DMS153 treated with DMSO at 0.1 percent for 48 hours (cell line): ENCODE results near the gene ZBTB46.

Experiments used
- DNase-seq: peaks from one replicate; lab custom pipeline; 2025; ENCODE audit not compliant: unreplicated experiment; lab: John Stamatoyannopoulos, UW

Gene ZBTB46

DNA sequence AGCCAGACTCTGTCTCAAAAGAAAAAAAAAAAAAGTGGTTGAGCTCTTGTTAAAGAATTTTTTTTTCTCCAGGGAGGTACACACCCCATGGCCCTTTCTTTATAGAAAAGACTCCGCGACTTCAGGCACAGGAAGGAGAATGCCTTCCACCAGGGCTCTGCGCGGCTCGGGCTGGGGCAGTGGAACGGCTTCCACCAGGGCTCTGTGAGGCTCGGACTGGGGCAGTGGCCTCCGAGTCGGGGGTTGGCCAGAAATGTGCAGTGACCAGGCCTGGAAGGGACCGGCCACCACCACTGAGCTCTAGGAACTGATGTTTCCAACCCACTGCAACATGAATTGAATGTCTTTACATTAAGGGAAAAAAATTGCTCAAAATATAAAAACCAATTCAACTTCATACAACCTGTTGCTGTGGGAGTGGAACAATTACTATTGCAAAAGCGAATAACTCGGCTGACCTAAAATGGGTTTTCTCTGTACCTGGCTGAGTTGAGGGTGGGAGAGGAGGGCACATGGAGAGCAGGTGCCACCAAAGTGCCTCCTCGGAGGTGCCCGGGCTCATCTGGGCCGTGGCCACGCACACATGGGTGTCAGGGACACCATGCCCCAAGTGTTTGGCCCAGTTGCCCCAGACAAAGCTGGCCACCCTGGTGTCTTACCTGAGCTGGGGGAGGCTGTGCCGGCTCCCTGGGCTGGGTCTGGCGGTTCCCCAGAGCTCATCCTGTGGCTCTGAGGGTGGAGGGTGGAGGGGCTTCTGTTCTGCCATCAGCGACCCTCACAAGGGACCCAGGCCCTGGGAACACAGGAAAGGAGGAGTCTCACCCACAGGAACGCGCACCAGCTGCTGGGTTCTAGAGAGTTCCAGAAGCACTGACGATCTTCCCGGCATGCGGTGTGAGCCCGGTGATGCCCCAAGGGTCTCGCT lies 62.2 kb downstream of the ZBTB46 start:
- no peak for DNase-seq

DNA sequence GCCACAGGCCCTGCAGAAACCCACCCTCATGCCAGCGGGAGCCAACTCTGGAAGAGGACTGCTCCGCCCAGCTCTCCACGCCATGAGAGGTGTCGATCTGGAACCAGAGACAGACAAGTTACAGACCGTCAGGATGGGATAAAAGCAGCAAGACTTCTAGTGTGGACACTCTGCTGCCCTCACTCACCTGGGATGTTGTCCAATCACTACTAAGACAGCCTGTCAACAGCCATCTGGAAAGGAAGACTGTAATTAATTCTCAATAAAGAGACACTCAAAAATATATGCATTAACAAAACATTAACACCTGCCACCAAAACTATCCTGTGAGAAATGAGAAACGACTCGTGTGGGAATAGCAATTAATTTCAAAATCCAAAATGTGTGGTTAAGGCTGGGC lies 63.2 kb downstream of the ZBTB46 start:
- DNase-seq = no peak

DNA sequence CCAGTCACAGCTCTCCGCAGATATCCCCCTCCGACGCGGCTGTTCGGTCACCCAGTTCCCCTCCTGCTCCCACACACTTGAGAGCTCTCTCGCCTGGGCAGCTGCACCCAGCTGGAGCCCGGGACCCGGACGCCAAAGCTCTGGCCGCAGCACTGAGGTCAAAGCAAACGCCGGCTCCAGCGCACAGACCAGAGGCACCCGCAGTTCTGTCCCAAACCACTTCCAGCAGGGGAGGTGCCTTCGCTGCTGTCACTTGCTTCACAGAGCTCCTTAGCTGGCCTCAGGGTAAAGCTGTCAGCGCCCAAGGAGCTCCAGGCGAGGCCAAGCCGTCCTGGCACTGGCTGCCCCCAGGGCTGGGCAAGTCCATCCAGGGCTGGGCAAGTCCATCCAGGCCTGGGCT lies 63.6 kb downstream of the ZBTB46 start:
- DNase-seq = no peak

DNA sequence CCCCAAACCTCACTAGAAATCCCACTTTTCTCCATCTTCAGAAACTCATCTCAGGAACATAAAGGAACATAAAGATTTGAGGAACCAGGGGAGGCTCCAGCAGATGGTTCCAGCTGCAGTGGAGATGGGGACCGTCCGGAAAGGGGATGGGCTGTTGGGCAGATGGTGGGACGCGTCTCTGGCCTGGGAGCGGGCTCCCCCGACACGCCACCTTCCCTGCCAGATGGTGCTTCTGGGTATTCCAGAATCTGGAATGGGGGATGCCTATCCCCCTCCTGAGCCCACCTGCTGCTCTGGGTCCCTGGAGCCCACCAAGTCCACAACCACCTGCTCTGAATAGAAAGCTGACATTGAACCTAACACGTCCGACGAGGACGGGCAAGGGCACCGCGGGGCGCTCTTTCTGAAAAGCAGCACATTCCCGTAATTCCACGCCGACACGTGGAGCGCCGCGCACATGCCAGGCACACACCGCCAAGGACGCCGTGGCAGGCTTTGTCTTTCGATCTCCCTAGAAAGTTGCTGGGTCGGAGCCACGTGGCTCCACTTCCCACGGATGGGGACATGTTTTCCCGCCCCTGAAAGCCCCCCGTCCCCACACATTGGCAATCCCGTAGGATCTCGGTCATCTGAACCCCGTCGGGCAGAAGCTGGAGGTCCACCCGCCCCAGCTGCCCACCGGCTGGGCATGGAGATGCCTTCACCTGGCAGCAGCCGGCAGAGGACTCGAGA lies 64.2 kb downstream of the ZBTB46 start:
- no peak for DNase-seq

DNA sequence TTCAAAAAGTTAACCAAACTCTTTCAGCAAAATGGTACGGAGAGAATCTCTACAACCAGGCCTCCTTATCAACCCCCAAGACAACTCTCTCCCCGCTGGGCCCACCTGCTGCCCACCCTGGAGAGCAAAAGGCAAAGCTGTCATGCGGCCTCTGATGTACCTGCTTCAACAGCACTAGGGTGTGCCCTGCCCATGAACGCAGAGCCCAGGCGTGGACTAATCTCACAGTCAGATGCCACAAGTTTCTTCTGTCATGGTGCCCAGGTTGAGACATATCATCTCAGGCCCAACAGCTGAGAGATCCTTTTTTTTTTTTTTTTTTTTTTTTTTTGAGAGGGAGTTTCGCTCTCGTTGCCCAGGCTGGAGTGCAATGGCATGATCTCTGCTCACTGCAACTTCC lies 65.2 kb downstream of the ZBTB46 start:
- no peak for DNase-seq

DNA sequence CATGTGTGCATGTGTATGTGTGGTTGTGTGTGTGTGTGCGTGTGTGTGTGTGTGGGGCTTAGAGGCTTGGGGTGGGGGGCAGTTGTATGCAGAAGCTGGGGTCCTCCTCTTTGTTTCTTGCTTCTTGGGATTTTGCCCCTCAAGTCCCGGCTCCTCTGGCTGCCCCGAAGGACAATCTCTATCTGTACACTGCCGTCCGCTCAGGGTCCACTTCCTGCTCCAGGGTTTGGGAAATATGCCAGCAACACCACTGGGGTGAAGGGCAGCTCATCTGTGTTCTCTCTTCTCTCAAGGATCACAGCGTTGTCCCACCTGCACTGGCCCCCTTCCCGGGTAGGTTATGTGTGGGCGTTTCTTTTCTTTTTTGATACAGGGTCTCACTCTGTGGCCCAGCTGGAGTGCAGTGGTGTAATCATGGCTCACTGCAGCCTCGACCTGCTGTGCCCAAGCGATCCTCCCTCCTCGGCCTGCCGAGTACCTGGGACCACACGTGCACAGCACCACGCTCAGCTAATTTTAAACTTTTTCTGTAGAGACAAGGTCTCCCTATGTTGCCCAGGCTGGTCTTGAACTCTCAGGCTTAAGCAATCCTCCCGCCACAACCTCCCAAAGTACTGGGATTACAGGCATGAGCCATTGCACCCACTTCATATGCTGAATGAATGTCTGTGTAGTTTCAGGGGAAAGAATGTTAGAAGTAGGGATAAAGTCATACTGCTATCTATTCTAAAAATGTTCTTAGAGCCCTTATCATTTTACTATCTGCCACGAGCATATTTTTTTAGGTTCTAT lies 65.8 kb downstream of the ZBTB46 start:
- no peak for DNase-seq

DNA sequence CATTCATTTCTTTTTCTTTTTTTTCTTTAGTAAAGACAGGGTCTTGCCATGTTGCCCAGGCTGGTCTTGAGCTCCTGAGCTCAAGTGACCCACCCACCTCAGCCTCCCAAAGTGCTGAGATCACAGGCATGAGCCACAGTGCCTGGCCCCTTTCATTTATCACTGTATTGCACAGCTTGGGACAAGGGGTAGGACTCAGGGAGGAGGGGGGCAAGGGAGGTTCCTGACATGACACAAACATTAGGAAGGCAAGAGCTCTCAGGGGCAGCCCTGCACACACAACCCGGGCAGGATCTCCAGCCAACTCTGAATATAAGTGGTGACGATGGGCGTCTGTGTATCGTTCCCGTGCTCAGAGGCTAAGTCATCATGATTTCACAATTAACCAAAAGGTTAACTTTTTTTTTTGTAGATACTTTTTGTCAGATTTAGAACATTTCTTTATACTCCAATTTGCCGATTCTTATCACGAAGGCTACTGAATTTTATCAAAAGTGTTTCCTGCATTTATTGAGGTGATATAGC lies 71.6 kb downstream of the ZBTB46 start:
- DNase-seq = no peak

DNA sequence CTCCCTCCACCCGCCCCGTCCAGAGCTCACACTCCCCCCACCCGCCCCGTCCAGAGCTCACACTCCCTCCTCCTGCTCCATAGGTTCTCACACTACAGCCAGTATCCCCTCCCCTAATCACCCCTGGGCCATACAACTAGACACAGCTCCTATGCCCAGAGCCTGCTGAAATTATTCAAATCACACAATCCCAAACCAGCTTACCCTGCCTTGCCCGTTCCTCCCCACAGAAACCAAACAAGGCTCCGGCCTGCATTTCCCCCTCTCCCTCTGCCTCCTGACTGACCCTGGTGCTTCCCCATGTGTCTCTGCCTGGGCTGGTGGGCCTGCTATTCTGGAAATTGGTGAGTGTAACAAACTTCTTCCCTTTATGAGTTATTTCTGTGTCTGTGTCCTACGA lies 72.9 kb downstream of the ZBTB46 start:
- DNase-seq = no peak

DNA sequence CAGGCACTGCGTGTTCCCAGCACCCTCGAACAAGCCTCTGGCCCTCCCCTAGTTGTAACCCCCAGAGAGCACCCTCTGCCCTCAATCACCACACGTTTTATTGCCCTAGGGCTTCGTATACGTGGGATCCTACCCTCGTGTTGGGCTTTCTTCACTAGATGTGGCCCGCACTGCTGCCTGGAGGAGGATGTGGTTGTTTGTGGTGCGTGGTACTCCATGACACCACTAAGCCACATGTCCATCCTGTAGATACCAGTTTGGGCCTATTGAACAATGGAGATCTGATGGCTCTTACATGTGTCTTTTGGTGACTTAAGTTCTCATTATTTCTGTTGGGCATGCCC lies 74.4 kb downstream of the ZBTB46 start:
- no peak for DNase-seq

DNA sequence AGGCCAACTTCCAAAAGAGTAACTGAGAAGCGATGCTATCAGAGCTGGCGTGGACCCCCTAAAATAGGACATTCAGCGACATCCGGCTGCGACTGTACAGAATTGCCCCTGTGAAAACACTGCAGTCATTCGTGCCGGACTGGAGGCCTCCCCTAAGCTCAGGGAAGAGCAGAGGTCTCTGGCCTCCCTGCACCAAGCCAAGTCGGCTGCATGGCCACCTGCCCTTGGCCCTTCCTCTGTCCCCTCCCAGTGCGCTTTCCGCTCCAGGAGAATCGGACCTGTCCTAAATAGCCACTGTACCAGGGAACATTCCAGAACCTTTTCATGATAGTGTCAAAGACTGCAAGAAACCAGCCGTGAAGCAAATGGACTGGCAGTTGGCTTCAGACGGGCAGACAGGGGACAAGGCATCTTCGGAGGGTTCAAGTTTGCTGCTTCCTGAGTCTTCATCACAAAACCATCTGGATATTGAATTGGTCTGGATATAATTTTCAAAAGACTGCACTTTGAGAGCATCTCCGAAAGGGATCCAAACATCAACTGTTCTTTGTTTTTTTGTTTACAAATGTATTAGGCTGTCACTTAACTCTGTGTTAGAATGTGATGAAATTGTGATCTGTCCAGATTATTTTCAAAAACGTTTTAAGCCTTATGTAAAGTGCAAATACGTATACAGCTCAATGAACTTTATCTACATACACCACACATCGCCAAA lies 75.0 kb downstream of the ZBTB46 start:
- DNase-seq = no peak

DNA sequence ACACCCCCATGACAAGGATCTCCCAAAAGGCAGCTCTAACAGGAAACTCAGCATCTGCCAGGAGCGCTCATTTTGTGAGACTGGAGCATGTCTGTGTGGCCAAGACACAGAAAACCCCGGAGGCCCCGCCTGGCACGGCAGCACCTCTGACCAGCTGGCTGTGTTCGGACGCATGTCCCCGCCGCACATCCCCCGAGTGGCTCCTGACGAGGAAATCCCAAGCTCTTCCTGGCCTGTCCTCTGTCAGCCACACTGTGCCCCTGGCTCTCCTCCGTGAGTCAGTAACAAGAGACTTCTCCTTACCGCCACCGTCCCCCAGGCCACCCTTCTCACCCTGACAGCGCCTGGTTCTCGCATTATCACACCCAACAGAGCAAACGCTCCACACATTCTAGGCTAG lies 77.1 kb downstream of the ZBTB46 start:
- no peak for DNase-seq

DNA sequence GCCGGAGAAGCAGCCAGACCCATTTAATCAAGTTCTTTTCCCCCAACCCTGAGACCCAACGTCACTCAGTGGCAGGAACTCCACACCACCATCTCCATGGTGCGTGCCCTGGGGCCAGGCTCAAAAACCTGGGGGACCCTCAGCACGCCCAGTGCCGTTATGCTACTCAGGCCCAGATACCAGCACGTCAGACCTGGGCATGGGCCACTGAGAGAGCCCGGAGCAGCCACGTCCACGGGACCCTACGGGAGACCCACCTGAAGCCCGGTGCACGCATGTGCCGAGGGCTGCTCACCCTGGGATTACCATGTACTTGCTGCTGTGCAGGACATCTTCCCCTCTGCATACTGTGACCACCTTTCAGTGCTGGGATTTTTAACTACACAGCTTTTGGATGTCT lies 77.7 kb downstream of the ZBTB46 start:
- DNase-seq = no peak

DNA sequence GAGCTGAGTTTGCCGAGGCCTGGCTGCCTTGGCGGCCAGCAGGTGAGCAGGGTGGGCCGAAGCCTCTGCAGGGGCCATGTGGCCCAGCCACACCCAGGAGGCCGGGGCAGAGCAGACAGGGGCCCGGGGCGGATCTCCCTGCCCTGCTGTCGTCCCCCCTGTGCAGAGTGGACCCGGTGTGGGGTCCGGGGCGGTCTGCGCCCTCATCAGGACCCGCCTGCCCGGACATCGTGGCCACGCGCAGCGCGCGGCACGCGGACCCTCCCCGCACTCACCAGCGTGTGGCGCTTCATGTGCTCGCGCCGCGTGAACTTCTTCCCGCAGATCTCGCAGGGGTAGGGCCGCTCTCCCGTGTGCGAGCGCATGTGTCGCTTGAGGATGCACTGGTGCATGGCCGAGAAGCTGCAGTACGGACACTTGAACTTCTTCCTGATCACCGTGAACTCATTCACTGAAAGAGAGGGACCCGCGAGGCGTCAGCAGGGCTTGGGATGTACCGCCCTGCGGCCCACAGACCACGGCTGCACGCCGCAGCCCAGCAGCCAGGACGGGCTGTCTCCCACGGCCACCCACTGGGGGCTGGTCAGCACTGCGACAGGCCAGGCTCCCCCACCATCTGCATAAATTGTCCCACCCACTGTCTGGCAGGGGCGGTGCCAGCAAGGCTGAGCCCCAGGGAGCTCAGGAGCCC lies 78.5 kb downstream of the ZBTB46 start:
- DNase-seq = no peak

DNA sequence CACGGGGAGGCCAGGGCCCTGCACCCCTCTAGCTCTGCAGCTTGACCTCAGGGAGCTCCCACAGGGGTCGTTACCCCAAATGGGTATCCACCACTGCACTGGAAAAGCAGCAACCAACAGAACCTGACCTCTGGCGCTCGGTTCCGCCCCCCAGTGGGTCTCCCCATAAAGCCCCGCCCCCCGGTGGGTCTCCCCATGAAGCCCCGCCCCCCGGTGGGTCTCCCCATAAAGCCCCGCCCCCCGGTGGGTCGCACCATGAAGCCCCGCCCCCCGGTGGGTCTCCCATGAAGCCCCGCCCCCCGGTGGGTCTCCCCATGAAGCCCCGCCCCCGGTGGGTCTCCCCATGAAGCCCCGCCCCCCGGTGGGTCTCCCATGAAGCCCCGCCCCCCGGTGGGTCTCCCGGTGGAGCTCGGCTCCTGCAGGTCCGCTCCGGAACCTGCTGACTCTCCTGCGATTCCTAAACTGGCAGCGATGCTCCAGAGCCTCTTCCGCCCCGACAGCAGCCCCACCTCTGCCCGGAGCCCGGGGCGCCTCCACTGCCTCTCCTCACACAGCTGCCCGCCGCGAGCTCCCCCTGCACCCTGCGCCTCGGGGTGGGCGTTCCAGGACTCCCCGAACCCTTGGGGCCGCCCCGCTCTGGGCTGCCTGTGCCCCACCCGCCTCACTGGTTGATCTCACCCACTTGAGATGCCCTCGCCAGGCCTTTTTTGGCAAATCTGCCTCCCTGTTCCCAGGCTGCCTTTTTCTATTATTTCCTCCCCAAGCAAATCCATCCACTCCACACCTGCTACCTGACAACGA lies 79.4 kb downstream of the ZBTB46 start:
- DNase-seq = peak; percentile 3

DNA sequence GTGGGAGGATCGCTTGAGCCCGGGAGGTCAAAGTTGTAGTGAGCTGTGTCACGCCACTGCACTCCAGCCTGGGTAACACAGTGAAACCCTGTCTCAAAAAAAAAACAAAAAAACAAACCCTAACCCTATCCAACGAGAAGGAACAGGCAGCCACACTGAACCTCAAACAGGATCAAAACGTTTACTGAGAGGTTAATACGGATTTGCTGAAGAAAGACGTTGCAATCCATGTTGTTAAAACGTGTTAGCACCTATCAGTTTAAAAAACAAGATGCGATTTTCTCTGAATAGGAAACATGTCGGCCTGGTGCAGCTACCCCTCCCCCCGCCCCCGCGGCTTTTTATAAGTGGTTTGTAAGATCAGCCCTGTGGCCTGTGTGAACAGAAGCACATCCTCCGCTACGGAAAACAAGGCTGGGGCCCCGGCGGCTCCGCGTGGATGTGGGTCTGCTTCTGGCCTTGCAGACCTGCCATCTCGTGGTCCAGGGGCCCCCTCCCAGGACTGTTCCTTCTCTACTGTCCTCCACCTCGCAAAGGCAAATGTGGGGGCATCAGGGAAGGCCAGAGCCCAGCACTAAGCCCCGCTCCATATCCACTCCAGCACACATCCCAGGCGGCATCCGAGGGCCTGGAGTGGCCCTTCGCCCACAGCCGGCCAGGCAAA lies 80.1 kb downstream of the ZBTB46 start:
- DNase-seq = no peak

DNA sequence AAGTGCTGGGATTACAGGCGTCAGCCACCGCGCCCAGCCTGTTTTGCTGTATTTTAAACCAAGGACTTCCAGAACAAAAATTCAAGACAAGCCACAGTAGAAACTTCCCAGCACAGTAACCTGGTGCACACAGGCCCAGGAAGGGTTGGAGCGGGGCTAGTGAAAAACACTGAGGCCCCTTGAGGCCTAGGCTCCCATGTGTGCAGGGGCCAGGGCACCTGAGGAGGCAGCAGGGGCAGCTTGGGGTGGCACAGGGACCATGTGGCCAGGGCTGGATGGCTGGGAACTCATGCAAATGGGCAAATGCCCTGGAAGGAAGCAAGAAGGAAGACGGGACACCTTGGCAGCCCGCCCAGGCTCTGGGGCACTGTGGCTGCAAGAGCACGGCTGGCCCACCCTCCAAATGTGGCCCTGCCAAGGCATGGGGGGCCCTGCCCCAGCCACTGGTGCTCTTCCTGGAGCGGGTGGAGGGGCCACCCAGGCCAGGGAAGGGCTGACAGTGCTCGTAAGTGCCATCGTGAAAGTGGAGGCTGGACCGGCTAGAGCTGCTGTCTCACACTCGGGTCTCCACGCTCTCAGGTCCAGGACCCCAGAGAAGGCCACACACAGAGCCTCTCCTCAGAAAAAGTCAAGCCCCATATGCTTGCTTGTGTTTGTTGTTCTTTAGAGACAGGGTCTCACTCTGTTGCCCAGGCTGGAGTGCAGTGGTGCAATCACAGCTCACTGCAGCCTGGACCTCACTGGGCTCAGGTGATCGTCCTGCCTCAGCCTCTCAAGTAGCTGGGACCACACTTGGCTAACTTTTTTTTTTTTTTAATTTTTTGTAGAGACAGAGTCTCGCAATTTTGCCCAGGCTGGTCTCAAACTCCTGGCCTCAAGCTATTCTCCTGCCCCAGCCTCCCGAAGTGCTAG lies 81.2 kb downstream of the ZBTB46 start:
- no peak for DNase-seq

DNA sequence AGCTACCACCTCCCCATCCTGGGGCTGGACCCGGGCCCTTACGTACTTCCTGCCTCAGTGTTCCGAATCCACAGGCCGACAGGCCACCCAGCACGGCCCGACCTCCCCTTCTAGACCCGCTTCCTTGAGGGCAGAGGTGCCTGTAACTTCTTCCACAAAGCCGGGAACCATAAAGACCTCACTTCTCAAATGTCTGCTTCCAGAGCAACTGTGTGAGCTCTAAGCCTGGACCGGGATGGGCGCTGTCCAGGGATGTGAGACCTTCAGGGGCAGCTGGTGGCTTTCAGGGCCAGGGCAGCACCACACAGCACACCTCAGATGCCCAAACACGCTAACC lies 82.2 kb downstream of the ZBTB46 start:
- DNase-seq = no peak
